Endometrial microvascular endothelial cells (primary cell): Measurements from ENCODE around the gene HAUS2. TPM values are rescaled to one million over a fixed set of nuclear protein-coding genes. Genes with fewer than 3 reads are reported as not detected.
"Not testable (repeated sequence)": the region's sequence is repeated elsewhere in the genome, so short reads cannot be mapped to it uniquely, and the experiment has no call there.

Experiments used
- in situ Hi-C: cut with HindIII; loops from 2 replicates; pipeline ENCODE4 v1.10.0; 2017; ENCODE audit warnings: low sequenced_read_pairs, low pct_unique_long_range_greater_than_20kb; ENCODE audit errors: inconsistent ontology term
- total RNA-seq: library from RNA; depleted of rRNA; stranded (reverse); fragments of >200 nt; gene quantifications from one replicate; pipeline ENCODE4 v1.2.3, GENCODE V29; 2015; ENCODE audit errors: inconsistent ontology term

The HAUS2 gene
- total RNA-seq: 54.8 TPM

GRCh38 chr15:42548249-42549031 lies at the start of gene HAUS2, which contains the start of gene LRRC57:
Gene HAUS2 (plus strand): TSS chr15:42548838. CDS start chr15:42548873, 35 bp downstream.
Gene LRRC57 (minus strand): TSS chr15:42548793. CDS start chr15:42548434, 359 bp downstream.
- in situ Hi-C loops: no loop called here

GRCh38 chr15:42499858-42500609 lies 48.6 kb upstream of the HAUS2 start:
- in situ Hi-C loops: no loop called here

GRCh38 chr15:42502477-42502876 lies 46.2 kb upstream of the HAUS2 start:
- in situ Hi-C loops: no loop called here

- in situ Hi-C loops: no loop called here
Observed at GRCh38 chr15:42503825-42504224, 44.8 kb upstream of the HAUS2 start.

- in situ Hi-C loops: no loop called here
Observed at GRCh38 chr15:42504631-42505030, 44.0 kb upstream of the HAUS2 start.

GRCh38 chr15:42507514-42507913 lies 41.1 kb upstream of the HAUS2 start:
- in situ Hi-C loops: no loop called here

GRCh38 chr15:42508263-42508690 lies 40.4 kb upstream of the HAUS2 start:
- in situ Hi-C loops: no loop called here

GRCh38 chr15:42510258-42511006 lies 38.2 kb upstream of the HAUS2 start:
- in situ Hi-C loops: no loop called here

GRCh38 chr15:42511007-42511391 lies 37.6 kb upstream of the HAUS2 start:
- in situ Hi-C loops: no loop called here

- in situ Hi-C loops: no loop called here
Observed at GRCh38 chr15:42523331-42523730, 25.3 kb upstream of the HAUS2 start.

- in situ Hi-C loops: no loop called here
Observed at GRCh38 chr15:42528970-42529369, 19.7 kb upstream of the HAUS2 start.

GRCh38 chr15:42533246-42533645 lies 15.4 kb upstream of the HAUS2 start:
- in situ Hi-C loops: no loop called here

GRCh38 chr15:42544853-42545629 lies 3.6 kb upstream of the HAUS2 start:
- in situ Hi-C loops: no loop called here

GRCh38 chr15:42547918-42548248 lies 755 bp upstream of the HAUS2 start:
- in situ Hi-C loops: no loop called here

GRCh38 chr15:42549032-42549491 lies 424 bp downstream of the HAUS2 start:
- in situ Hi-C loops: no loop called here

- in situ Hi-C loops: no loop called here
Observed at GRCh38 chr15:42549741-42550392, 1.2 kb downstream of the HAUS2 start.

- in situ Hi-C loops: no loop called here
Observed at GRCh38 chr15:42553554-42553953, 4.9 kb downstream of the HAUS2 start.

- in situ Hi-C loops: not testable (repeated sequence)
Observed at GRCh38 chr15:42556550-42557207, 8.0 kb downstream of the HAUS2 start.
